Small intestine (tissue), 7 donors: ENCODE measurements around the gene SAMD4B. TPM values are rescaled to one million over a fixed set of nuclear protein-coding genes. Genes with fewer than 3 reads are reported as not detected.
"Not testable (repeated sequence)": the region's sequence is repeated elsewhere in the genome, so short reads cannot be mapped to it uniquely, and the experiment has no call there.

Source experiments
- DNase-seq, 2 donors: peaks; one replicate each; pipeline versions ENCODE4 v3.0.0 to v3.0.0-alpha.2; 2013
- FAIRE-seq: peaks from 2 replicates; lab custom pipeline; 2012; peaks lifted over from hg19 to GRCh38; lab: Jason Lieb, UNC
- H3K27ac ChIP-seq, 3 donors: one replicate each; pipeline ENCODE4 v1.5.1; 2013; ENCODE audit warnings: low read length in 2 of 3, mild to moderate bottlenecking in 2 of 3, control low read depth in 1 of 3, inconsistent platforms in 1 of 3, low read depth in 1 of 3, moderate library complexity in 1 of 3
- H3K27me3 ChIP-seq, 3 donors: one replicate each; pipeline ENCODE4 v1.6.1; 2013; ENCODE audit warnings: low read length in 3 of 3, inconsistent platforms in 1 of 3; ENCODE audit not compliant: control insufficient read depth in 3 of 3, insufficient read depth in 3 of 3
- H3K36me3 ChIP-seq, 3 donors: one replicate each; pipeline ENCODE4 v1.6.1; 2013; ENCODE audit warnings: low read length in 3 of 3, inconsistent platforms in 1 of 3, low read depth in 1 of 3, mild to moderate bottlenecking in 1 of 3, moderate library complexity in 1 of 3; ENCODE audit not compliant: control insufficient read depth in 3 of 3, insufficient read depth in 2 of 3
- H3K4me1 ChIP-seq, 3 donors: one replicate each; pipeline ENCODE4 v1.6.1; 2013; ENCODE audit warnings: low read length in 2 of 3, inconsistent platforms in 1 of 3, low read depth in 1 of 3, mild to moderate bottlenecking in 1 of 3, moderate library complexity in 1 of 3; ENCODE audit not compliant: control insufficient read depth in 3 of 3, insufficient read depth in 2 of 3
- H3K4me3 ChIP-seq, 3 donors: one replicate each; pipeline ENCODE4 v1.5.1; 2013; ENCODE audit warnings: low read length in 3 of 3, control low read depth in 1 of 3, inconsistent platforms in 1 of 3, low read depth in 1 of 3, mild to moderate bottlenecking in 1 of 3, moderate library complexity in 1 of 3
- H3K9me3 ChIP-seq, 2 donors: one replicate each; pipeline ENCODE4 v1.6.1; 2013; ENCODE audit warnings: low read depth in 1 of 2, low read length in 1 of 2; ENCODE audit not compliant: control insufficient read depth in 2 of 2, insufficient read depth in 1 of 2
- WGBS, 3 donors: extraction: QIAGEN DNeasy Blood & Tissue Kit; methylation state at CpG; one replicate each; pipeline ENCODE4 v1.1.7; 2013; 5-methylcytosine and 5-hydroxymethylcytosine counted together
- polyA plus RNA-seq, 4 donors: library from polyadenylated mRNA; stranded (reverse) in 3 of 4; unstranded in 1 of 4; fragments of 200-250 nt in 3 of 4; fragments of 120-200 nt in 1 of 4; gene quantifications; one replicate each; pipeline versions ENCODE4 v1.2.1 to v1.2.3, GENCODE V29; 2013
- donor health status: healthy with polysubstance abuse.
- donor health status: control.
- donor health status: control.
- donor health status: Bipolar disorder and iron deficiency.
- donor health status: healthy.

SAMD4B gene
- polyA plus RNA-seq, 4 donors, result 37.8 to 94.4 (median 56.8) TPM

DNA sequence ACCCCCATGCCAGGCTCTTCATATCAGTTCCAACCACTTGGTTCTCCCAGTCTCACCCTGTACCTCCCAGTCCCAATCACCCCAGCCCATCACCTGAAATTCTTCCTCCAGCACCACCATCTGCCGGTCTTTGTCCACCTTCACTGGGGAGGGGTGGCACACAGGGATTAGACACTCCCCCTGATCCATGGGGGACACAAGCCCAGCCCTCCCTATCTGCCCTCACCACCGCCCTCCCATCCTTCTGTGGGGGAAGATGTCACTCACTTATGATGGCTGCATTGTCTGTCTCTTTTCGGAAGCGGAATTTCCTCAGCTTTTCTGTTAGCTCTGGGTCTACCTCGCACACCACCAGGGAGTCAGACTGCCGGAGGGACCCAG, 7.1 kb upstream of the SAMD4B start:
- FAIRE-seq, result no peak

DNA sequence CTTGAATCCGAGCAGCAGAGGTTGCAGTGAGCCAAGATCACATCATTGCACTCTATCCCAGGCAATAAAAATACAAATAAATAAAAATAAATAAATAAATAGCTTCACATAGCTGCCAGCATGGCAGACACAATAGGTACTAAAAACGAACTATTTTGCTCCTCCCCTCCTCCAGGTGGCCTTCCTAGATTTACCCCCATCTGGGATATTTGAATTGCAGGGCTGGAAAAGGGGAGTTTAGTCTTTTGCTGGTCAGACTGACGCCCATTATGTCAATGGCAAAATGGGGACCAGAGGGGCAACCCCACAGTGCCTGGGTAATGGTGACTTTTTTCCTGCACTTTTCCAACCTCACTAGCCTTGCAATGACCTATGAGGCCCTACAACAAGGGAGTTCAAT, 5.7 kb upstream of the SAMD4B start:
- Histone ChIP-seq H3K4me3 (no peak overlapping the region), H3K9me3 (no peaks in the 10 kb centered on the region)

More for the DNA sequence above, 7.1 kb upstream of the SAMD4B start:
- Histone ChIP-seq H3K27ac (peak overlapping the region; percentile 66 to 96 (median 73)), H3K4me1 (peaks cover 0 to 6% (median 0%) of the 10 kb centered on the region in 3 donors), H3K4me3 (peak overlapping the region; percentile 26 to 57 (median 40)), H3K27me3 (no peaks in the 10 kb centered on the region), H3K36me3 (no peaks in the 10 kb centered on the region), H3K9me3 (no peaks in the 10 kb centered on the region)
- DNase-seq, result no peak
- 44 to 49% (median 49%) methylated on average over 6 of the region's 6 CpGs for WGBS, 3 donors

GRCh38 chr19:39339674-39340073, 2.5 kb upstream of the SAMD4B start:
- FAIRE-seq (no peak), DNase-seq (peak in 1 of 2 donors; percentile 47)
- H3K36me3 ChIP-seq, result no peaks in the 10 kb centered on the region
- no peak overlapping the region for H3K4me3 ChIP-seq
- no peak overlapping the region for H3K27ac ChIP-seq
- peaks cover 6 to 21% (median 8%) of the 10 kb centered on the region in 3 donors for H3K4me1 ChIP-seq
- no peaks in the 10 kb centered on the region for H3K9me3 ChIP-seq
- WGBS, 3 donors, result 95 to 100% (median 100%) methylated on average over 1 of the region's 1 CpG
- H3K27me3 ChIP-seq, result no peaks in the 10 kb centered on the region

More for the DNA sequence above, 5.7 kb upstream of the SAMD4B start:
- peak overlapping the region in 1 of 3 donors; percentile 96 for H3K27ac ChIP-seq
- FAIRE-seq, result no peak
- WGBS, 3 donors, result 55 to 68% (median 64%) methylated on average over 3 of the region's 3 CpGs
- H3K27me3 ChIP-seq, result no peaks in the 10 kb centered on the region
- no peak for DNase-seq
- H3K36me3 ChIP-seq, result no peaks in the 10 kb centered on the region
- H3K4me1 ChIP-seq, result peaks cover 0 to 13% (median 3%) of the 10 kb centered on the region in 3 donors

DNA sequence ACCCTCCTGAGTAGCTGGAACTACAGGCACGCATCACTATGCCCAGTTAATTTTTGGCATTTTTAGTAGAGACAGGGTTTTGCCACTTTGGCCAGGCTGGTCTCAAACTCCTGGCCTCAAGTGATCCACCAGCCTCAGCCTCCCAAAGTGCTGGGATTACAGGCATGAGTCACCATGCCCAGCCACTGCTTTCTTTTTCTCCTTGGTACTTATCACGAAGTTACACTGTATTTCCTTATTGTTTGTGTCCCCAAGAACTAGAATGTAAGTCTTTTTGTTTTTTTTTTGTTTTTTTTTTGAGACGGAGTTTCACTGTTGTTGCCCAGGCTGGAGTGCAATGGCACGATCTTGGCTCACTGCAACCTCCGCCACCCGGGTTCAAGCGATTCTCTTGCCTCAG, 2.1 kb upstream of the SAMD4B start:
- not testable (repeated sequence) for H3K9me3 ChIP-seq, H3K36me3 ChIP-seq, DNase-seq, H3K27ac ChIP-seq, H3K4me3 ChIP-seq, H3K27me3 ChIP-seq, FAIRE-seq
- WGBS, 3 donors, result 71 to 82% (median 81%) methylated on average over 7 of the region's 7 CpGs
- peaks cover 6 to 21% (median 8%) of the 10 kb centered on the region in 3 donors for H3K4me1 ChIP-seq

GRCh38 chr19:39341129-39341718, 997 bp upstream of the SAMD4B start:
- peak overlapping the region; percentile 66 to 84 (median 69) for H3K27ac ChIP-seq
- DNase-seq, result no peak

GRCh38 chr19:39342647-39343305, 555 bp downstream of the SAMD4B start:
- peaks cover 6 to 21% (median 8%) of the 10 kb centered on the region in 3 donors for H3K4me1 ChIP-seq
- DNase-seq, result peak in 1 of 2 donors; percentile 51

More at GRCh38 chr19:39341129-39341718, 997 bp upstream of the SAMD4B start:
- no peaks in the 10 kb centered on the region for H3K9me3 ChIP-seq
- peak overlapping the region; percentile 46 to 77 (median 58) for H3K4me3 ChIP-seq
- no peaks in the 10 kb centered on the region for H3K27me3 ChIP-seq
- WGBS, 3 donors, result 2 to 3% (median 2%) methylated on average over 17 of the region's 17 CpGs
- no peak for FAIRE-seq
- H3K4me1 ChIP-seq, result peaks cover 6 to 21% (median 8%) of the 10 kb centered on the region in 3 donors
- peaks cover 0 to 4% (median 0%) of the 10 kb centered on the region in 3 donors for H3K36me3 ChIP-seq

DNA sequence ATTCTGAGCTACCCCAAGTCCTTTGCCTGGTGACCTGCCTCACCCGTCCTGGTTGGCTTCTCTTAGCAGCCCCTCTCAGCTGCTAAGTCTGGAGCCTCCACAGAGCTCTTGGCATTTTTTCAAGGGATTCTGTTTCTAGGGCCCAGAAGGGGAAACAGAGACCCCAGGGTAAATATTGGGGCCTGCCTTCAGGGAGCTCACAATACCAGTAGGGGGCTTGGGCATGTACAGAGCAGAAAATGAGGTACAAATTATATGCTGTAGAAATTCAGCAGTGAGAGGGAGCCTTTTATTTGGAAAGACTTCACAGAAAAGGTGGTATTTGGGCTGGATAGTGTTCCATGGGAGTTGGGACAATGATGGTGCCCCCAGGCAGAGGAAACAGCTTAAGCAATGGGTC, 3.7 kb downstream of the SAMD4B start:
- no peak for DNase-seq
- H3K27ac ChIP-seq, result no peak overlapping the region
- no peak overlapping the region for H3K4me3 ChIP-seq
- H3K27me3 ChIP-seq, result no peaks in the 10 kb centered on the region
- H3K36me3 ChIP-seq, result peaks cover 0 to 17% (median 2%) of the 10 kb centered on the region in 3 donors
- no peak for FAIRE-seq
- no peaks in the 10 kb centered on the region for H3K9me3 ChIP-seq
- WGBS, 3 donors, result 75 to 88% (median 86%) methylated on average over 1 of the region's 1 CpG
- peaks cover 3 to 10% (median 8%) of the 10 kb centered on the region in 3 donors for H3K4me1 ChIP-seq

More at GRCh38 chr19:39342647-39343305, 555 bp downstream of the SAMD4B start:
- H3K27me3 ChIP-seq, result no peaks in the 10 kb centered on the region
- WGBS, 3 donors, result 2 to 7% (median 3%) methylated on average over 17 to 51 of the region's 51 CpGs
- peak overlapping the region; percentile 87 to 99 (median 93) for H3K4me3 ChIP-seq
- no peaks in the 10 kb centered on the region for H3K9me3 ChIP-seq
- peaks cover 0 to 8% (median 0%) of the 10 kb centered on the region in 3 donors for H3K36me3 ChIP-seq
- FAIRE-seq, result no peak
- peak overlapping the region; percentile 30 to 69 (median 64) for H3K27ac ChIP-seq

DNA sequence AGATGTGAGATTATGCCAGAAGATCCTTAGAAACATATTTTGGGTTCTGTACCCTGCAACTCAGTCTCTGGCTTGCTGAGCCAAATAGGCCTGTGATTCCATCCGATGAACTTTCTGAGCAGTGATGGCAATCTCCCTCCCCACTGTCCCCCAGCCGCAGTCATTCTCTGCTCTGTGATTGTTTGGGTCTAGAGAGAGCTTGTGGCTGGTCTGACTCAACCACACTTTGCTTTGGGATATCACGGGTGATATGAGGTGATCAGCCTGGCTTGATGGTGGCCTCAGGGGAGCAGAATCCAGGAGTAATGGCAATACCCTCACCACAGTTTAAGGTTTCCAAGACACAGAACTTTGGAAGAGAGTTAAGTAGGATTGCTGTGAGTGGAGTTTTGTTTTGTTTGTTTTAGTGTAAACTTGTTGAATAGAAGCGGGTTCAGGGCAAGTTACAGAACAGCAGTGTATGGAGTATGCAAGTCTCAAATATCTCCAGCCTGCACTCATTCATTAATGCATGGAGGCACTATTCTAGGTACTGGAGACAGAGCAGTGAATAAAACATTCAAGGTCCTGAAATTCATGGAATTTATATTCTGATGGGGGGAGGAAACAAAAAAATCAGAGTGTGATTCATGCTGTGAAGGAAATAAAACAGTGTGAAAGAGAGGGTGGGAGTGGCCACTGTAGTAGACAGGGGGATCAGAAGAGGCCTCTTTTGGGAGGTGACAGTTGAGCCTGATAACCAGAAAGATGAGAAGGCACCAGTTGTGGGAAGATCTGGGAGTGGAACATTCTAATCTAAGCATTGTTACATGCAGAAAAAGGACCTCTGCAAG, 5.3 kb downstream of the SAMD4B start:
- Histone ChIP-seq H3K36me3 (peaks cover 3 to 22% (median 4%) of the 10 kb centered on the region in 3 donors), H3K4me1 (peaks cover 3 to 8% (median 8%) of the 10 kb centered on the region in 3 donors), H3K27me3 (no peaks in the 10 kb centered on the region), H3K4me3 (no peak overlapping the region), H3K9me3 (no peaks in the 10 kb centered on the region), H3K27ac (no peak overlapping the region)
- WGBS, 3 donors, result 85 to 95% (median 94%) methylated on average over 4 of the region's 4 CpGs
- FAIRE-seq, result no peak
- no peak for DNase-seq
